Heart right ventricle (tissue), 16 donors: ENCODE measurements around the gene ZFAND6. TPM values are rescaled to one million over a fixed set of nuclear protein-coding genes. Genes with fewer than 3 reads are reported as not detected.

Experiments used
- ATAC-seq, 8 donors: fragments of 200-7000 bp; cut with Tn5 transposase; one replicate each; pipeline ENCODE4 v1.9.1; 2020; ENCODE audit warnings: mild to moderate bottlenecking in 8 of 8, moderate library complexity in 8 of 8, moderate number of reproducible peaks in 1 of 8
- DNase-seq, 2 donors: peaks; one replicate each; pipeline ENCODE4 v3.0.0-alpha.2; 2020
- H3K27ac ChIP-seq, 10 donors: fragments of 200-600 bp; sonication (generic) in 2 of 10; one replicate each; pipeline versions ENCODE4 v1.5.0 to v1.8.0; 2020 to 2022; ENCODE audit warnings: mild to moderate bottlenecking in 3 of 10
- H3K27me3 ChIP-seq, 7 donors: fragments of 200-600 bp; one replicate each; pipeline ENCODE4 v1.8.0; 2021 to 2022; ENCODE audit warnings: mild to moderate bottlenecking in 2 of 7
- H3K36me3 ChIP-seq, 9 donors: fragments of 200-600 bp; sonication (generic) in 1 of 9; one replicate each; pipeline versions ENCODE4 v1.5.0 to v1.8.0; 2020 to 2022; ENCODE audit warnings: mild to moderate bottlenecking in 2 of 9
- H3K4me1 ChIP-seq, 9 donors: fragments of 200-600 bp; sonication (generic) in 1 of 9; one replicate each; pipeline versions ENCODE4 v1.5.0 to v1.8.0; 2020 to 2022; ENCODE audit warnings: mild to moderate bottlenecking in 4 of 9
- H3K4me3 ChIP-seq, 10 donors: fragments of 200-600 bp; sonication (generic) in 2 of 10; one replicate each; pipeline versions ENCODE4 v1.5.0 to v1.8.0; 2020 to 2022; ENCODE audit warnings: mild to moderate bottlenecking in 7 of 10, moderate library complexity in 2 of 10
- H3K9me3 ChIP-seq, 11 donors: fragments of 200-600 bp in 10 of 11; sonication (generic) in 2 of 11; one replicate each; pipeline versions ENCODE4 v1.5.0 to v1.8.0; 2013 to 2022; ENCODE audit warnings: mild to moderate bottlenecking in 2 of 11, control low read depth in 1 of 11, moderate library complexity in 1 of 11
- CTCF ChIP-seq, 9 donors: fragments of 200-600 bp; sonication (generic) in 2 of 9; IDR thresholded peaks; one replicate each; pipeline versions ENCODE4 v1.5.0 to v1.8.0; 2021 to 2022; ENCODE audit warnings: antibody characterized with exemption in 9 of 9, mild to moderate bottlenecking in 5 of 9, moderate library complexity in 1 of 9
- WGBS, 2 donors: extraction: QIAGEN DNeasy Blood & Tissue Kit; methylation state at CpG; one replicate each; pipeline ENCODE4 v1.1.7; 2013; ENCODE audit warnings: inconsistent platforms in 1 of 2; 5-methylcytosine and 5-hydroxymethylcytosine counted together
- intact Hi-C, 10 donors: fragments of 100-400 bp; cut with DNase I; formaldehyde crosslinking; loops; one replicate each; pipeline versions ENCODE4 v1.11.1 to v1.14.2; 2022
- polyA plus RNA-seq, 2 donors: library from polyadenylated mRNA; stranded (reverse); fragments of 200-250 nt; gene quantifications; one replicate each; pipeline ENCODE4 v1.2.3, GENCODE V29; 2013
- total RNA-seq, 10 donors: library from RNA; stranded (reverse); fragmentation: NEBNext Ultra II Directional in 3 of 10; extraction: Animal tissue kit (Norgen Biotek cat#: 25700) in 3 of 10; gene quantifications; one replicate each; pipeline versions ENCODE4 v1.2.1 to v1.2.4, GENCODE V29; 2021 to 2023
- donor health status: Arrhythmogenic right ventricular cardiomyopathy.
- donor health status: ischemic (EF 13 %, LVEDD 7.1; RV severe dilation, severe dysfunction).
- donor health status: healthy with polysubstance abuse.
- donor health status: DM: no; HTN: yes; CAD: no.
- donor health status: DM: no; HTN: no; CAD: no.
- donor health status: ischemic (EF 25% LVEDD 6.9; RV normal size, moderate dysfunction).
- donor health status: ischemic (EF 25% LVEDD 5.7; RV mildly dilated, moderate dysfunction).
- donor health status: healthy.
- donor health status: DM: yes; HTN: yes; CAD: no.
- donor health status: Ischemic cardiomyopathy.
- donor health status: ischemic (EF 35%, LVEDD 5.7; RV mildly dilated, moderate dysfunction).
- donor health status: nonischemic (EF 11% LVEDD 7.7; RV severe dilation, severe dysfunction).
- donor health status: DM: yes; HTN: yes; CAD: no.
- donor health status: PGD.
- donor health status: ischemic (EF 29% LVEDD 5.4; RV normal size, mild dysfunction).
- donor health status: nonischemic (EF 23%, LVEDD 6.1; RV moderate dilation, normal function).

ZFAND6 gene
- total and polyA plus RNA-seq, 12 donors = 34.5 to 89.5 (median 72.7) TPM

GRCh38 chr15:80136854-80137253 lies 77.4 kb downstream of the ZFAND6 start:
- Histone ChIP-seq H3K9me3 (no peaks in the 10 kb centered on the region), H3K4me1 (no peaks in the 10 kb centered on the region), H3K4me3 (no peak overlapping the region), H3K27ac (no peak overlapping the region), H3K36me3 (peaks cover 0 to 64% (median 12%) of the 10 kb centered on the region in 9 donors), H3K27me3 (no peaks in the 10 kb centered on the region)
- 90 to 94% methylated on average over 3 of the region's 3 CpGs for WGBS, 2 donors
- DNase-seq = no peak
- ATAC-seq = no peak
- no peak for TF ChIP-seq CTCF (IDR thresholded peaks at IDR 0.05)
- intact Hi-C loops = no loop called here

- peaks cover 0 to 43% (median 10%) of the 10 kb centered on the region in 9 donors for H3K36me3 ChIP-seq
- H3K4me1 ChIP-seq = no peaks in the 10 kb centered on the region
- H3K9me3 ChIP-seq = no peaks in the 10 kb centered on the region
- H3K27ac ChIP-seq = no peak overlapping the region
- intact Hi-C loops = no loop called here
- DNase-seq = no peak
- ATAC-seq = no peak
- WGBS, 2 donors = 90 to 93% methylated on average over 3 of the region's 3 CpGs
- TF ChIP-seq CTCF (IDR thresholded peaks at IDR 0.05) = no peak
- no peak overlapping the region for H3K4me3 ChIP-seq
- no peaks in the 10 kb centered on the region for H3K27me3 ChIP-seq
Measured at GRCh38 chr15:80138961-80139360, 79.5 kb downstream of the ZFAND6 start.

- Histone ChIP-seq H3K4me1 (no peaks in the 10 kb centered on the region), H3K27me3 (no peaks in the 10 kb centered on the region), H3K27ac (no peak overlapping the region), H3K9me3 (no peaks in the 10 kb centered on the region), H3K4me3 (no peak overlapping the region), H3K36me3 (peaks cover 0 to 24% (median 0%) of the 10 kb centered on the region in 9 donors)
- intact Hi-C loops = no loop called here
- ATAC-seq (no peak), DNase-seq (no peak)
- TF ChIP-seq CTCF (IDR thresholded peaks at IDR 0.05) = no peak
- WGBS, 2 donors = 95 to 97% methylated on average over 4 of the region's 4 CpGs
Measured at GRCh38 chr15:80140909-80141308, 81.4 kb downstream of the ZFAND6 start.

- Histone ChIP-seq H3K27ac (no peak overlapping the region), H3K4me1 (no peaks in the 10 kb centered on the region), H3K4me3 (no peak overlapping the region), H3K27me3 (no peaks in the 10 kb centered on the region), H3K9me3 (no peaks in the 10 kb centered on the region), H3K36me3 (peaks cover 0 to 13% (median 0%) of the 10 kb centered on the region in 9 donors)
- TF ChIP-seq CTCF (IDR thresholded peaks at IDR 0.05) = no peak
- ATAC-seq = no peak
- intact Hi-C loops = no loop called here
- 93 to 96% methylated on average over 5 of the region's 5 CpGs for WGBS, 2 donors
- DNase-seq = no peak
Measured at GRCh38 chr15:80141916-80142598, 82.6 kb downstream of the ZFAND6 start.
